Peyer's patch (tissue), 4 donors: ENCODE data around the gene YOD1. TPM values are rescaled to one million over a fixed set of nuclear protein-coding genes. Genes with fewer than 3 reads are reported as not detected.

Source experiments
- DNase-seq, 3 donors: peaks; one replicate each; pipeline ENCODE4 v3.0.0-alpha.2; 2017 to 2019
- H3K27ac ChIP-seq, 4 donors: fragments of 200-600 bp; sonication (generic); one replicate each; pipeline ENCODE4 v1.5.1; 2016 to 2019
- H3K27me3 ChIP-seq, 2 donors: fragments of 200-600 bp; sonication (generic); one replicate each; pipeline ENCODE4 v1.5.1; 2019
- H3K36me3 ChIP-seq, 3 donors: fragments of 200-600 bp; sonication (generic); one replicate each; pipeline ENCODE4 v1.5.1; 2016 to 2019
- H3K4me1 ChIP-seq, 4 donors: fragments of 200-600 bp; sonication (generic); one replicate each; pipeline ENCODE4 v1.5.1; 2016 to 2019
- H3K4me3 ChIP-seq, 4 donors: fragments of 200-600 bp; sonication (generic); 1 replicate in 3 of 4; 2 replicates in 1 of 4; pipeline ENCODE4 v1.5.1; 2016 to 2019; ENCODE audit warnings: mild to moderate bottlenecking in 1 of 4
- H3K9me3 ChIP-seq, 4 donors: fragments of 200-600 bp; sonication (generic); one replicate each; pipeline ENCODE4 v1.5.1; 2016 to 2019; ENCODE audit warnings: mild to moderate bottlenecking in 1 of 4
- CTCF ChIP-seq, 6 experiments: fragments of 450-650 bp in 4 of 6; fragments of 200-600 bp in 2 of 6; sonication (generic) in 1 of 6; IDR thresholded peaks; one replicate each; pipeline ENCODE4 v1.5.1; 2017 to 2019; ENCODE audit warnings: antibody characterized with exemption in 6 of 6, mild to moderate bottlenecking in 3 of 6, moderate library complexity in 1 of 6
- POLR2A ChIP-seq, 2 donors: fragments of 450-650 bp; IDR thresholded peaks; one replicate each; pipeline ENCODE4 v1.5.1; 2017; ENCODE audit warnings: antibody characterized with exemption in 2 of 2, mild to moderate bottlenecking in 2 of 2, moderate library complexity in 2 of 2
- total RNA-seq, 4 donors: library from RNA; depleted of rRNA; stranded (reverse); fragments of >200 nt; gene quantifications; one replicate each; pipeline ENCODE4 v1.1.0, GENCODE V29; 2016

Gene YOD1
- total RNA-seq, 4 donors from 2014 or later: 7.4 to 12.7 (median 10.2) TPM

- peak in 1 of 3 donors; percentile 75 for DNase-seq
- no peaks in the 10 kb centered on the region for H3K27me3 ChIP-seq
- H3K36me3 ChIP-seq: no peaks in the 10 kb centered on the region
- peak within 1 kb of the TSS in 2 of 4 donors; percentile 20 to 22 for H3K4me3 ChIP-seq
- H3K9me3 ChIP-seq: no peaks in the 10 kb centered on the region
- H3K4me1 ChIP-seq: peaks cover 0 to 6% (median 3%) of the 10 kb centered on the region in 4 donors
- peak within 1 kb of the TSS in 3 of 4 donors; percentile 25 to 64 (median 58) for H3K27ac ChIP-seq
- no peak for TF ChIP-seq POLR2A (IDR thresholded peaks at IDR 0.05)
- no peak for TF ChIP-seq CTCF (IDR thresholded peaks at IDR 0.05)
Observed at GRCh38 chr1:207088701-207089626, 38.0 kb upstream of the YOD1 start, which contains the start of gene C4BPB. TSS of gene C4BPB (plus strand) at chr1:207088860. CDS start at chr1:207089532, 672 bp downstream.

GRCh38 chr1:207088161-207088560, 37.2 kb upstream of the YOD1 start:
- H3K36me3 ChIP-seq: no peaks in the 10 kb centered on the region
- no peak for TF ChIP-seq CTCF (IDR thresholded peaks at IDR 0.05)
- no peak for TF ChIP-seq POLR2A (IDR thresholded peaks at IDR 0.05)
- H3K27me3 ChIP-seq: no peaks in the 10 kb centered on the region
- no peak for DNase-seq
- peak overlapping the region in 1 of 4 donors; percentile 64 for H3K27ac ChIP-seq
- peaks cover 0 to 6% (median 3%) of the 10 kb centered on the region in 4 donors for H3K4me1 ChIP-seq
- no peaks in the 10 kb centered on the region for H3K9me3 ChIP-seq
- H3K4me3 ChIP-seq: no peak overlapping the region

- no peak overlapping the region for H3K27ac ChIP-seq
- H3K9me3 ChIP-seq: no peaks in the 10 kb centered on the region
- no peak for DNase-seq
- no peaks in the 10 kb centered on the region for H3K27me3 ChIP-seq
- peaks cover 0 to 6% (median 3%) of the 10 kb centered on the region in 4 donors for H3K4me1 ChIP-seq
- no peaks in the 10 kb centered on the region for H3K36me3 ChIP-seq
- TF ChIP-seq POLR2A (IDR thresholded peaks at IDR 0.05): no peak
- H3K4me3 ChIP-seq: no peak overlapping the region
Observed at GRCh38 chr1:207085887-207086286, 34.9 kb upstream of the YOD1 start.

GRCh38 chr1:207084701-207085180, 33.7 kb upstream of the YOD1 start:
- H3K9me3 ChIP-seq: no peaks in the 10 kb centered on the region
- no peaks in the 10 kb centered on the region for H3K36me3 ChIP-seq
- H3K27me3 ChIP-seq: no peaks in the 10 kb centered on the region
- TF ChIP-seq CTCF (IDR thresholded peaks at IDR 0.05): peak; percentile 58 to 84 (median 74)
- TF ChIP-seq POLR2A (IDR thresholded peaks at IDR 0.05): peak in 1 of 2 donors; percentile 19
- peak in 2 of 3 donors; percentile 51 to 78 for DNase-seq
- H3K4me3 ChIP-seq: no peak overlapping the region
- peaks cover 0 to 6% (median 3%) of the 10 kb centered on the region in 4 donors for H3K4me1 ChIP-seq
- no peak overlapping the region for H3K27ac ChIP-seq

GRCh38 chr1:207084232-207084631, 33.2 kb upstream of the YOD1 start:
- Histone ChIP-seq H3K4me3 (no peak overlapping the region), H3K27ac (no peak overlapping the region), H3K27me3 (no peaks in the 10 kb centered on the region), H3K36me3 (no peaks in the 10 kb centered on the region), H3K9me3 (no peaks in the 10 kb centered on the region), H3K4me1 (peaks cover 0 to 6% (median 3%) of the 10 kb centered on the region in 4 donors)
- TF ChIP-seq POLR2A (IDR thresholded peaks at IDR 0.05) (no peak), CTCF (IDR thresholded peaks at IDR 0.05) (no peak)
- no peak for DNase-seq

- Histone ChIP-seq H3K36me3 (peaks cover 0 to 7% (median 0%) of the 10 kb centered on the region in 3 donors), H3K4me1 (peaks cover 0 to 6% (median 3%) of the 10 kb centered on the region in 4 donors), H3K9me3 (no peaks in the 10 kb centered on the region), H3K27ac (no peak overlapping the region), H3K4me3 (no peak overlapping the region), H3K27me3 (no peaks in the 10 kb centered on the region)
- no peak for DNase-seq
- no peak for TF ChIP-seq CTCF (IDR thresholded peaks at IDR 0.05)
- TF ChIP-seq POLR2A (IDR thresholded peaks at IDR 0.05): no peak
Observed at GRCh38 chr1:207081806-207082205, 30.8 kb upstream of the YOD1 start.
